Colonic mucosa (tissue), 4 donors: ENCODE results near the gene SERPINA5. TPM values are rescaled to one million over a fixed set of nuclear protein-coding genes. Genes with fewer than 3 reads are reported as not detected.

Source experiments
- DNase-seq: peaks from one replicate; pipeline ENCODE4 v3.0.0-alpha.2; 2020
- H3K27ac ChIP-seq: fragments of 200-600 bp; one replicate; pipeline ENCODE4 v1.8.0; 2021
- H3K27me3 ChIP-seq: fragments of 200-600 bp; one replicate; pipeline ENCODE4 v1.8.0; 2021
- H3K36me3 ChIP-seq: fragments of 200-600 bp; one replicate; pipeline ENCODE4 v1.8.0; 2021
- H3K4me1 ChIP-seq: fragments of 200-600 bp; one replicate; pipeline ENCODE4 v1.8.0; 2021; ENCODE audit warnings: mild to moderate bottlenecking
- H3K4me3 ChIP-seq: fragments of 200-600 bp; one replicate; pipeline ENCODE4 v1.8.0; 2021
- H3K9ac ChIP-seq, 2 donors: one replicate each; pipeline ENCODE4 v1.7.0; 2013; ENCODE audit warnings: control low read depth in 2 of 2, low read depth in 2 of 2, low read length in 2 of 2
- H3K9me3 ChIP-seq: fragments of 200-600 bp; one replicate; pipeline ENCODE4 v1.8.0; 2021
- intact Hi-C: fragments of 100-400 bp; cut with DNase I; formaldehyde crosslinking; loops from one replicate; pipeline ENCODE4 v1.14.1; 2022
- total RNA-seq, 2 donors: library from RNA; stranded (reverse); fragmentation: NEBNext Ultra II Directional in 1 of 2; extraction: Animal tissue kit (Norgen Biotek cat#: 25700) in 1 of 2; gene quantifications; one replicate each; pipeline ENCODE4 v1.2.1, GENCODE V29; 2021
- TF ChIP-seq, protein P1 (sequence below): fragments of 200-600 bp; IDR thresholded peaks from one replicate; pipeline ENCODE4 v1.8.0; 2022; ENCODE audit warnings: antibody characterized with exemption, mild to moderate bottlenecking
- donor health status: healthy.
- donor health status: DM: no; HTN: no; CAD: no.
- donor health status: DM: no; HTN: no; CAD: no.

Gene SERPINA5
- total RNA-seq, 2 donors from 2014 or later = 0.61 to 2.9 TPM

DNA sequence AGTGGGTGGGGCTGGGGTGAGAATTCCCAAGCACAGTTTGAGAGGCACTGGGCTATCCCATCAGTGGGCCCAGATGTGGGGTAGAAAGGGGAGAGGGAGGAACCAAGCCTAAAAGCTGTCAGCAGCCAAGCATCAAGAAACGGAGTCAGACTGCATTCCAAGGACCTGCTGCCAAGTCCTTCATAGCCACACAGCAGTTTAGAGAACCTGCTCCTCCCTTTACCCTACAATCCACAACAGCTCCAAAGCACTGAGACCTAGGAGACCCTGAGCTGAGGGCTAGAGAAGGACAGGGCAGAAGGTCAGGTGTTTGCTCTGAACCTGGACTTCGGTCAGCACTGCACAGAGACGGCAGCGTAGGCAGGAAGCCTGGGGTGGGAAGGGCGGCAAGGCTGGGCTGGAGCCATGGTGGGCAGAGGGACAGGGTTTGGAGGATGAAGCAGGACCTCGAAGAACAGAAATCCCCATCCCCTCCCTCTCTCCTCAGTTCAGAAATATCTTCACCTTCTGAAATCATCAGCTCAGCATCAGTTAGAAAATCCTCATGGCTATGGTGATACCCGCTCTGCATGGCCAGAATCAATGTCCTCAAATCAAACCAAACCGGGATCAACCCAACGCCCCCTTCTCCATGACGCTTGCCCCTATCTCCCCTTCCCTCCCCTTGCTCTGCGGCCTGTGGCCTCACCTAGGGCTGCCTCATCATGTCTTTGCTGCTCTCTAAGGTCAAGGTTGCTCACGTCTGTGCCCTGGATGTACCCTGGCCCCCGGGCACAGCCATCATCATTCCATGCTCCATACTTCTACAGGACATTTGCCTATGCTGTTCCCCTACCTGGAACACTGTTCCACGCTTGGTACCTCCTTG is 32.9 kb upstream of the SERPINA5 start:
- intact Hi-C loops = no loop called here
- Histone ChIP-seq H3K9ac (no peak overlapping the region), H3K4me3 (no peak overlapping the region), H3K9me3 (no peaks in the 10 kb centered on the region), H3K36me3 (no peaks in the 10 kb centered on the region), H3K27me3 (no peaks in the 10 kb centered on the region), H3K4me1 (no peaks in the 10 kb centered on the region), H3K27ac (no peak overlapping the region)
- TF ChIP-seq, protein P1, sequence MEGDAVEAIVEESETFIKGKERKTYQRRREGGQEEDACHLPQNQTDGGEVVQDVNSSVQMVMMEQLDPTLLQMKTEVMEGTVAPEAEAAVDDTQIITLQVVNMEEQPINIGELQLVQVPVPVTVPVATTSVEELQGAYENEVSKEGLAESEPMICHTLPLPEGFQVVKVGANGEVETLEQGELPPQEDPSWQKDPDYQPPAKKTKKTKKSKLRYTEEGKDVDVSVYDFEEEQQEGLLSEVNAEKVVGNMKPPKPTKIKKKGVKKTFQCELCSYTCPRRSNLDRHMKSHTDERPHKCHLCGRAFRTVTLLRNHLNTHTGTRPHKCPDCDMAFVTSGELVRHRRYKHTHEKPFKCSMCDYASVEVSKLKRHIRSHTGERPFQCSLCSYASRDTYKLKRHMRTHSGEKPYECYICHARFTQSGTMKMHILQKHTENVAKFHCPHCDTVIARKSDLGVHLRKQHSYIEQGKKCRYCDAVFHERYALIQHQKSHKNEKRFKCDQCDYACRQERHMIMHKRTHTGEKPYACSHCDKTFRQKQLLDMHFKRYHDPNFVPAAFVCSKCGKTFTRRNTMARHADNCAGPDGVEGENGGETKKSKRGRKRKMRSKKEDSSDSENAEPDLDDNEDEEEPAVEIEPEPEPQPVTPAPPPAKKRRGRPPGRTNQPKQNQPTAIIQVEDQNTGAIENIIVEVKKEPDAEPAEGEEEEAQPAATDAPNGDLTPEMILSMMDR = no peak
- DNase-seq = no peak

DNA sequence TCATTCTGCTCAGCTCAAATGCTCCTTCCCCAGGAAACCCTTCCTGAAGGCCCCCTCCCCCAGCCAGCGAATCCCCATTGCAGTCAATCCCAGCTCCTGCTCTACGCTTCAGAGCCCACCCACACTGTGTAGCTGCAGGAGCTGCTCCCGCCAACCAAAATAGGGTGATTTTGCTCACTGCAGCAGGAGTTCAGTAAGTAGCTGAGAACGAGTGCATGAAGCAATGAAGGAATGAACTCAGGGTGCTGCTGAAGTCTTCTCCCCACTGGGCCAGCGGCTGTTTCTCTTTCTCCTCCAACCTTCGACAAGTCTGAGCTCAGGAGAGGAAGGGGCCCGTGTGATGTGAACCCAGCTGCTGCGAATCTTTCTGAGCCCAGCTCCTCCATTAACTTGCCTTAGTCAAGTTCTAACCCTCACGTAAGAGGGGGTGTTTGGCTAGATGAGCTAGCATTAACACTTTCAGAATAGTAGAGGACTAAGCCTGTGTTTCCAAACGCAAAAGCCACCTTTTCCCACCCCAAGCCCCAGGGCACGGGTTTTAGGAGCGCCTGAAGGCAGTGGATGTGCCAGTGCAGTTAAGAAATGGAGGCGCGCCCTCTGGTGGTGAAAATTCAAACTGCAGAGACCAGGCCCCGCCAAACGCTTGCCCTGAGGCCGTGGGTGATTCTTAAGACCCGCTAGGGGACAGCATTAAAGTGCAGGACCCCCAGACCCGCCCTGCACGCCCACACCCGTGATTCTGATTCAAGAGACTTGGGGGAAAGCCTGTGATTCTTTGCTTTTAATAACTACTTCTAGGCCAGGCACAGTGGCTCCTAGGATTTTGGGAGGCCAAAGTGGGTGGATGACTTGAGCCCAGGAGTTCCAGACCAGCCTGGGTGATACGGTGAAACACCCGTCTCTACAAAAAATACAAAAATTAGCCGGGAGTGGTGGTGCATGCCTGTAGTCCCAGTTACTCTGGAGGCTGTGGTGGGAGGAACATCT is 31.9 kb upstream of the SERPINA5 start:
- Histone ChIP-seq H3K9ac (no peak overlapping the region), H3K36me3 (no peaks in the 10 kb centered on the region), H3K9me3 (no peaks in the 10 kb centered on the region), H3K27ac (no peak overlapping the region), H3K4me3 (no peak overlapping the region), H3K27me3 (no peaks in the 10 kb centered on the region), H3K4me1 (no peaks in the 10 kb centered on the region)
- TF ChIP-seq, protein P1 = peak; percentile 95
- DNase-seq = peak; percentile 59
- intact Hi-C loops = no loop called here

DNA sequence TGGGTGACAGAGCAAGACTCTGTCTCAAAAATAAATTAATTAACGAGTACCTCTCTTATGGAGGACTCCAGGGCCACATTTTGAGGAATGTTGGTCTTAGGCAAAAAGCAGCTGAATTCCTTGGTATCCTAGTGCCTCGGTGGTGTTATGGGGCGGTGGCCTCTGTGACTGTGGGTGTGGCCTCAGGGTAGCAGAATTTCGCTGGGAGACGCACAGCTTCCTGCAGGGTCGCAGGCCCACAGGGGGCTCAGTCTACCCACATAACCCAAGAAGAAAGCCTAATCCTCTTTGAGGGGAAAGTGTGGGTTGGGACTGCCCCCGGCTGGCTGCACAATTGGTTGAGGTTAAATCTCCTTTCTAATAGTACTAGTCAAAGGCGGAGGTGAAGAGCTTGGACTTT is 31.2 kb upstream of the SERPINA5 start:
- TF ChIP-seq, protein P1 = no peak
- no peak overlapping the region for H3K27ac ChIP-seq
- H3K27me3 ChIP-seq = no peaks in the 10 kb centered on the region
- H3K4me3 ChIP-seq = no peak overlapping the region
- no peaks in the 10 kb centered on the region for H3K9me3 ChIP-seq
- H3K4me1 ChIP-seq = no peaks in the 10 kb centered on the region
- H3K36me3 ChIP-seq = no peaks in the 10 kb centered on the region
- no peak for DNase-seq
- no peak overlapping the region for H3K9ac ChIP-seq
- intact Hi-C loops = loop anchor here (10.0 kb wide), 1 partner anchor 115 kb away; no protein-coding TSS in a partner anchor

DNA sequence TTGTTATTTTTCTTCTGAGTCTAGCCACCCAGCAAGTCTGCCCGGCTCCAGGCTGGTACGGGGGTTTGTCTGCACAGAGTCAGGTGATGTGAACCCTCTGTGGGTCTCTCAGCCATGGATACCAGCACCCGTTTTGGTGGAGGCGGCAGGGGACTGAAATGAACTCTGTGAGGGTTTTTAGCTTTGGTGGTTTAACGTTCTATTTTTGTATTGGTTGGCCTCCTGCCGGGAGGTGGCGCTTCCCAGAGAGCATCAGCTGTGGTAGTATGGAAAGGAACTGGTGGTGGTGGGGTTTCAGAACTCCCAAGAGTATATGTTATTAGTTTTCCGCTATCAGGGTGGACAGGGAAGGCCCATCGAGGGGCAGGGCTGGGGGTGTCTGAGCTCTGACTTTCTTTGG is 25.2 kb upstream of the SERPINA5 start:
- no peaks in the 10 kb centered on the region for H3K27me3 ChIP-seq
- H3K9me3 ChIP-seq = no peaks in the 10 kb centered on the region
- intact Hi-C loops = loop anchor here (10.0 kb wide), 1 partner anchor 121 kb away; no protein-coding TSS in a partner anchor
- no peak overlapping the region for H3K27ac ChIP-seq
- no peaks in the 10 kb centered on the region for H3K4me1 ChIP-seq
- no peaks in the 10 kb centered on the region for H3K36me3 ChIP-seq
- H3K9ac ChIP-seq = no peak overlapping the region
- DNase-seq = no peak
- no peak overlapping the region for H3K4me3 ChIP-seq
- TF ChIP-seq, protein P1 = no peak

DNA sequence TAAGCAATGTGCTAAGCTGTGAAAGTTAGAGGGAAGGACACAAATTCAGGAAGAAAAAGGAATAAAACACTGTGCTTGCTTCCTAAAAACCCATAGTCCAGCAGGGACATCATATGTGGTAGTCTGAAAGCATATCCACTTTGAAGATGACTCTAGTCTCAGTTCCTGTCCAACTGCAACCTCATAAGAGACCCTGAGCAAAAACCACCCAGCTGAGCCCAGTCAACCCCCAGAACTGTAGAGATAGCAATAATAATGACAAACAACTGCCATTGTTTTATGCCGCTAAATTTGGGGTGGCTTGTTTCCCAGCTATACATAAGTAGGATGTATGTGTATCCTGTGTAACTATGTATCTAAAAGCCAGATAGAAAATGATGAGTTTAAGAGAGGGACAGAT is 23.9 kb upstream of the SERPINA5 start:
- Histone ChIP-seq H3K9me3 (no peaks in the 10 kb centered on the region), H3K36me3 (no peaks in the 10 kb centered on the region), H3K27me3 (no peaks in the 10 kb centered on the region), H3K27ac (no peak overlapping the region), H3K4me3 (no peak overlapping the region), H3K9ac (no peak overlapping the region), H3K4me1 (no peaks in the 10 kb centered on the region)
- TF ChIP-seq, protein P1 = no peak
- DNase-seq = no peak
- intact Hi-C loops = loop anchor here (10.0 kb wide), 1 partner anchor 123 kb away; no protein-coding TSS in a partner anchor
